ENCODE measurements around the gene ITGAD.

- TF ChIP-seq CTCF (conservative IDR thresholded peaks at IDR 0.05; ENCODE audit: low read depth, low read length) (no peak), BHLHE40 (IDR thresholded peaks at IDR 0.05; ENCODE audit: low read depth, low read length) (no peak), POLR2A (IDR thresholded peaks at IDR 0.05; ENCODE audit: low read depth, low read length) (no peak)
These were observed 42.7 kb upstream of the ITGAD start for GRCh38 chr16:31350275-31351005.
